OCI-LY7 (cell line): Measurements from ENCODE around the gene VSX2.

Experiments used
- CTCF ChIP-seq: fragments of 200-600 bp; sonication (generic); conservative IDR thresholded peaks from 2 replicates; pipeline ENCODE4 v1.5.1; 2014; ENCODE audit warnings: mild to moderate bottlenecking, antibody characterized with exemption, low read length, moderate library complexity, mixed read lengths
- EZH2phosphoT487 ChIP-seq: fragments of 200-600 bp; sonication (generic); IDR thresholded peaks from 2 replicates; pipeline ENCODE4 v1.6.1; 2018; ENCODE audit warnings: low read depth, borderline replicate concordance, mild to moderate bottlenecking, mixed run types, antibody characterized with exemption, low read length, moderate library complexity, mixed read lengths

- no peak for TF ChIP-seq CTCF
- TF ChIP-seq EZH2phosphoT487 = no peak
Observed at GRCh38 chr14:74271365-74271764, 32.1 kb downstream of the VSX2 start.
